GM19240 (cell line): Measurements from ENCODE around the gene ANKFN1.

Experiments used
- DNase-seq: peaks from one replicate; pipeline ENCODE4 v3.0.0; 2011; ENCODE audit warnings: low spot score; ENCODE audit not compliant: insufficient read length

The ANKFN1 gene

GRCh38 chr17:56178203-56178602, 24.9 kb downstream of the ANKFN1 start:
- DNase-seq: no peak

GRCh38 chr17:56182081-56182480, 28.8 kb downstream of the ANKFN1 start:
- DNase-seq: no peak

GRCh38 chr17:56184650-56185049, 31.4 kb downstream of the ANKFN1 start:
- no peak for DNase-seq

- no peak for DNase-seq
Observed at GRCh38 chr17:56185491-56186221, 32.4 kb downstream of the ANKFN1 start.

- no peak for DNase-seq
Observed at GRCh38 chr17:56186222-56186786, 33.0 kb downstream of the ANKFN1 start.

GRCh38 chr17:56203430-56203829, 50.2 kb downstream of the ANKFN1 start:
- DNase-seq: no peak

- DNase-seq: no peak
Observed at GRCh38 chr17:56206351-56206750, 53.1 kb downstream of the ANKFN1 start.

- no peak for DNase-seq
Observed at GRCh38 chr17:56213031-56213430, 59.8 kb downstream of the ANKFN1 start.

- no peak for DNase-seq
Observed at GRCh38 chr17:56217921-56218320, 64.6 kb downstream of the ANKFN1 start.

GRCh38 chr17:56222255-56222654, 69.0 kb downstream of the ANKFN1 start:
- no peak for DNase-seq

GRCh38 chr17:56230660-56231059, 77.4 kb downstream of the ANKFN1 start:
- DNase-seq: no peak

GRCh38 chr17:56231252-56231651, 78.0 kb downstream of the ANKFN1 start:
- no peak for DNase-seq

GRCh38 chr17:56231693-56232092, 78.4 kb downstream of the ANKFN1 start:
- DNase-seq: no peak

- DNase-seq: no peak
Observed at GRCh38 chr17:56244268-56244890, 91.1 kb downstream of the ANKFN1 start.

- DNase-seq: no peak
Observed at GRCh38 chr17:56247816-56248215, 94.5 kb downstream of the ANKFN1 start.

- no peak for DNase-seq
Observed at GRCh38 chr17:56257075-56257474, 103.8 kb downstream of the ANKFN1 start.

- DNase-seq: no peak
Observed at GRCh38 chr17:56260376-56261002, 107.2 kb downstream of the ANKFN1 start.

GRCh38 chr17:56262803-56263202, 109.5 kb downstream of the ANKFN1 start:
- DNase-seq: no peak

GRCh38 chr17:56269556-56270389, 116.5 kb downstream of the ANKFN1 start:
- DNase-seq: no peak

- DNase-seq: no peak
Observed at GRCh38 chr17:56274491-56274890, 121.2 kb downstream of the ANKFN1 start.

GRCh38 chr17:56284482-56284881, 131.2 kb downstream of the ANKFN1 start:
- no peak for DNase-seq
